ENCODE results near the gene CSNK1A1L.

CSNK1A1L gene

GRCh38 chr13:37106642-37107041, 1.2 kb upstream of the CSNK1A1L start:
- DNase-seq (ENCODE audit: low read depth), result no peak

DNA sequence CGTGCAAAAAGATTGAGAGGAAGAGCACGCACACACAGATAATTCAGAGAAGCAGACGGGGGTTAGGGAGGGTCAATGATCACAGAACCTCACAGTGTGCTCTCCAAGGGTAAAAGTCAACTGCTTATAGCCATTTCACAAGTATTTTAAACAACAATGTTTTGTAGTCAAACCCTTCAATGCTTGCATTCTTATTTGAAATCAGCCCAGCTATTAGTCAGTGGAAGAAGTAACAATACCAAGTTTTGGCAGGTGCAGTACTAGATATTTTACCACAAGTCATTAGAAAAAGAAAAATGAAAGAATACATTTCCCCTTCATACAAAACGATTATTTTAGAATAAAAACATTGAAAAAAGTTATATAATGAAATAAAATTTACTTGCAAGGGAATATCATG, 2.6 kb downstream of the CSNK1A1L start:
- no peak for DNase-seq (ENCODE audit: low read depth)

DNA sequence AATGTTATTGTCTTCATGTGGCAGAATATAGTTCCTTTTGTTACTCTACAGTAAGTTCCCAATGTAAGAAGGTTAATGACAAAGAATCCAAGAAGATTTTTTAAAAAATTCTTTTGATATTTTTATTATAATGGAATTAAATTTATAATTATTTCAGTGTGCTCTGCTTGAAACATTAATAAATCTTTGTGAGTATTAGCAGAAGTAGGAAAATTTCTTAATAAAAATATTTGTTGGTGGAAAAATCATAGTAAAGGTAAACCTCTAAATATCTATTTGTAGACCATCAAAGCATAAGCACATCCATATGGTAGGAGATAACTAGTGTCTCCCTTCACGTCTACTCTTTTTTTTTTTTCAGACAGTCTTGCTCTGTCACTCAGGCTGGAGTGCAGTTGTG, 4.3 kb downstream of the CSNK1A1L start:
- no peak for DNase-seq (ENCODE audit: low read depth)

- DNase-seq (ENCODE audit: low read depth), result no peak
Observed at GRCh38 chr13:37100731-37101130, 4.7 kb downstream of the CSNK1A1L start.

- DNase-seq (ENCODE audit: low read depth), result no peak
Observed at GRCh38 chr13:37097076-37097475, 8.4 kb downstream of the CSNK1A1L start.

GRCh38 chr13:37094840-37095239, 10.6 kb downstream of the CSNK1A1L start:
- DNase-seq (ENCODE audit: low read depth), result no peak

DNA sequence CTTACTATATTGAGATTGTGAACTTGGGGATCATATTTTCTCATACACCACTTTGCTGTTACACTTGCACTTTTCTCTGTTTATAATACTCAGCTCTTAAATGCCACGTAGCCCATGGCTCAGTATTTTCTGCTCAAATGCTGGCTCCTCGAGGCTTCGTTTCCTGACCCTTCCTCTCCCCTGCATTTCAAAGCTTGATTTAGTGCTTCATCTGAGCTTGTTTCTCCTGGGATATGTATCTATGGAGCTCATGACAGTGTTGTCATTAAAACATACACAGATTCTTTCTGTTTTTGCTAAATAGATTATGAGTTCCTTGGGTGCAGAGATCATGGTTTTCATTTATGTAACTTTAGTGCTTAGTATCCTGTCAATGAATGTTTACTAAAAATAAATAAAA, 11.4 kb downstream of the CSNK1A1L start:
- DNase-seq (ENCODE audit: low read depth), result no peak

DNA sequence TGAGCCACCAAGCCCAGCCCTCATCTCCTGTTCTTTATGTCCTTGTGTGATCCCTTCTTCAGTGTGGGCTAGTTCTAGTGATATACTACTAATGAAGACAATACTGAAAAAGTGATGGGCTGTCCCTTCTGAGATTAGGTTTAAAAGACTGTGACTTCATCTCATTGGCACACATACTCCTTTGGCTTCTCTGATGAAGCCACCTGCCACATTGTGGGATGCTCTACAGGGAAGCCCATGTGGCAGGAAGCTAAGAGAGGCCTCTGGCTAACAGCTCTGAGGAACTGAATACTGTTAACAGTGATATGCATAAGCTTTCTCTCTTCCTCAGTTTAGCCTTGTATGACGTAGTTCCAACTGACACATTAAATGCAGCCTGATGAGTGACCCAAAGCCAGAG, 13.6 kb downstream of the CSNK1A1L start:
- no peak for DNase-seq (ENCODE audit: low read depth)

- no peak for DNase-seq (ENCODE audit: low read depth)
Observed at GRCh38 chr13:37090912-37091311, 14.6 kb downstream of the CSNK1A1L start.

DNA sequence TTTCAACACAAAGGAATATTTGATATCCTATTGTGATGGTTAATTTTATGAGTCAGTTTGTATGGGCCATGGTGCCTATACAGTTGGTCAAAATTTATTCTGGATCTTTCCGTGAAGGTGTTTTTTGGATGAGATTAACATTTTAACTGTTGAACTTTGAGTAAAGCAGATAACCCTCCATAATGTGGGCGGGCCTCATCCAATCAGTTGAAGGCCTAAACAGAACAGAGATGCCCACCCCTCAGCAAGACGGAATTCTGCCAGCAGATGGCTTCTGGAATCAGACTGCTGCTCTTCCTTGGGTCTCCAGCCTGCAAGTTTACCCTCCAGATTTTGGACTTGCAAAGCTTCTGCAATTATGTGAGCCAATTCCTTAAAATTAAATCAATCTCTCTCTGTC, 16.0 kb downstream of the CSNK1A1L start:
- DNase-seq (ENCODE audit: low read depth), result no peak

DNA sequence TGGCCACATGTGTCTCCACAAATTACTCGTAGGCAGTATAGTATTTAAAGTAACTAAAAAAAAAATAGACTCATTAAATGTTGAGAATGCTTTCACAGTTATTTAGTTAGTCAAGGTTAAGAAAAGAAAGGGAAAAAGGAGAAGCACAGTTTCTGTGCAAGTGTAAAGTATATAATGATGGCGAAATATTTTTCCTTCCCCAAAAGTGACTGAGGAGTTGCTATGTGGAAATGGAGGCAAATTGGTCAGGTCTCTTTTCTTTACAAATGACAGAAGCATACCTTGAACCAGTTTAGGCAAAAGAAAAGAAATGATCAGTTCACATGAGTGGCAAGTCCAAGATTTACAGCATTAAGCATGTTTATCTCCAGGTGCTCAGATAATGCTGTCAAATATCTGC, 18.0 kb downstream of the CSNK1A1L start:
- no peak for DNase-seq (ENCODE audit: low read depth)

DNA sequence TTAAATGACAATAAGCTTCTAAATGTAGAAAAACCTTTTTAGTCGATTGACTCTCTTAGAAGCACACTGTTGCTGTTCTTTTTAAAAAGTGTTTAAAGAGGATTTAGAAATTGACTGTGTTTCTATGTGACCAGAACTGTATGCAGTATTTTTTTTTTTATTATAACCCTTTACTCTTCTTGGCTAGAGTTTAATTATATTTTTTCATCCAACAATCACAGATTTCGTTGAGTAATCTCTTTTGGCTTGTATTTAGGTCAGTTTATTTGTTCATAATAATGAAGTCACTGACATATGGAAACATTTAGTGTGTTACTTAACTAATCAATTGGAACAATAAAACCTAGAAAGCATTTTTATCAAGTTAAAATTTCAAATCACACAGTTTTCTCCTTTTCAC, 19.9 kb downstream of the CSNK1A1L start:
- no peak for DNase-seq (ENCODE audit: low read depth)

- DNase-seq (ENCODE audit: low read depth), result no peak
Observed at GRCh38 chr13:37076818-37077217, 28.6 kb downstream of the CSNK1A1L start.

- DNase-seq (ENCODE audit: low read depth), result no peak
Observed at GRCh38 chr13:37075164-37075563, 30.3 kb downstream of the CSNK1A1L start.

GRCh38 chr13:37074703-37075102, 30.8 kb downstream of the CSNK1A1L start:
- DNase-seq (ENCODE audit: low read depth), result peak; percentile 4

DNA sequence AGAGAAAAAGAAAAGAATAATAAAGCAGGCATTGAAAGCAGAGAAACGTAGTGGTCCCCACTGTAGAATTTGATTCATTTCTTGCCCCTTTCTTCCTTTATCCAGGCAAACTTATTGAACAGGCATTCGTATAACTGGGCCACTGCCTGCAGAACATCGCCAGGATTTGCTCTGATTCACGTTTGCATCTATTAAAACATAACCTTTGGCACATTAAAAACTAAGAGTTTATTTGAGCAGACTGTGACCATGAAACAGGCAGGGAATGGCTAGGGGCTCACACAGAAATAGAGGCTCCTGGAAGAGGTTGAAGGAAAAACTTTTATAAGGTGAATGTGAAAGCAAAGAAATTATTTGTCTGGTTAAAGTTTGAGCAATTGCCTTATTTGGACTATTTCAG, 33.4 kb downstream of the CSNK1A1L start:
- DNase-seq (ENCODE audit: low read depth), result no peak

DNA sequence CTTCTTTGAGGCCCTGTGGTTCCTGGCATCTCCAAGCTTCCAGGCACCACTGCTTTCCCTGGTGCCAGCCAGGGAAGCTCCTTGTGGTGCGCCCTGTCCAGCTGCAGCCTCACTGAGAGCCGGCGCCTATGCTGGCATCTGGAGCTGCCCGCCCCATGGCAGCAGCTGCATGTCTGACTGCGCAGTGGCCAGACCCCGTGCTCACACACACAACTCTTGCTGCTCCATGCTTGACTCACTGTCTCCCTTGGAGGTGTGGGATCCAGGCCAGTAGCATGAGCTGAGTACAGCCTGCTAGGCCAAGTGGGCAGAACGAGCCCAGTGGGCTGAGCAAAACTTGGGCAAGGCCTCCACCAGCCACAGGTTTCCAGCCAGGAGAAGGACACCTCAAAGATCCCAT, 34.5 kb downstream of the CSNK1A1L start:
- no peak for DNase-seq (ENCODE audit: low read depth)

GRCh38 chr13:37070145-37070695, 35.2 kb downstream of the CSNK1A1L start:
- no peak for DNase-seq (ENCODE audit: low read depth)

- DNase-seq (ENCODE audit: low read depth), result no peak
Observed at GRCh38 chr13:37069597-37070103, 35.8 kb downstream of the CSNK1A1L start.

- DNase-seq (ENCODE audit: low read depth), result no peak
Observed at GRCh38 chr13:37068962-37069361, 36.5 kb downstream of the CSNK1A1L start.

DNA sequence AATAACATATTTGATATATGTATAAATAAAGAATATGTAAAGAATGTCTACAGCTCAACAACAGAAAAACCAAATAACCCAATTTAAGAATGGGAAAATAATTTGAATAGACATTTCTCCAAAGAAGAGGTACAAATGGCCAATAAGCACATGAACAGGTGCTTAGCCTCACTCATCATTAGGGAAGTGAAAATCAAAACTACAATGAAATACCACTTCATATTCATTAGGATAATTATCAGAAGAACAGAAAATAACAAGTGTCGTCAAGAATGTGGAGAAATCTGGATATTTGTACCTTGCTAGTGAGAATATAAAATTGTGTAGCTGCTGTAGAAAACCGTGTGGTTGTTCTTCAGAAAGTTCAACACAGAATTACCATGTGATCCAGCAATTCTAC, 37.6 kb downstream of the CSNK1A1L start:
- no peak for DNase-seq (ENCODE audit: low read depth)

DNA sequence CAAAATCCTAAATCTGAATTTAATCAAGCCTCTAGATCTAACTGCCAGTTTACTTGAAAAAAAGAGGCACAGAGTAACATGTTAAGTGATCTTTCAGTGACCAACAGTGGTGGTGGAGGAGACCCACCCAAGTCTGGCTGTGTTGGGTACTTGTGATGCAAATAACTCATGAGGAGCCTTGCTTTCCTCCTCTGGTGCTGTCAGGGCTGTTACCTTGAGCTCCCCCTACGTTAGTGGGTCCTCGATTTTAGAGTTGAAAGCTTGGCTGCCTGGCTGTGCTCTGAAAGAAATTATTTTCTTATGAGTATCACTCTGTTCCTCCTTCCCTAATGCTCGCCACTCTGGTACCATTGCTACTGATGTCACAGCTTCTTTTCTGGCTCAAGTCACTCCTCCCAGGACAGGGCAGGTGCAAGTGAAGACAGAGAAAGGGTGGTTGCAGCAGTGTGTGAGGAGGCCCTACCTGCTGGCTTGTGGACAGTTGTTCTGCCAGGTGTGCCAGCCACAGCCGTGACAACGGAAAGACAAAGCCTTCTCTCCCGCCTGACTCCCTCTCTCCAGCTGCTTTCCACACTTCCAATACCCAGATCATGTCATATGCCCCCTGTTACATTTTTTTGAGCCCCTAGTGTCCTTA, 39.5 kb downstream of the CSNK1A1L start:
- no peak for DNase-seq (ENCODE audit: low read depth)

DNA sequence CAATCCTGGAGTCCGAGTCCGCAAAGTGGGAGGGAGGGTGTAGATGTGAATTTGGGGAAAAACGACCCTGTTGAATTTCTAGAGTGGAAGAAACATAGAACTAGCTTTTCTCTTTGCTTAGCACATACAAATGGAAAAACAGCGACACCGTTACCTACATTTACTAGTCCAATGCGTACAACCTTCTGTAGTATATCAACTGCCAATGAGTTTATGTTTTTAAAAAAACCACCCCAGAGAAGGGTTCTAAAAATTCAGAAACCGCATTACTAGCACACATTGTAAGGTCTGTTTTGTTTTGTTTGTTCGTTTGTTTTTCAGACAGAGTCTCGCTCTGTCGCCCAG, 45.6 kb downstream of the CSNK1A1L start:
- DNase-seq (ENCODE audit: low read depth), result no peak
